GM20000 (cell line): ENCODE measurements around the gene HNRNPAB.

Source experiments
- DNase-seq: peaks from one replicate; pipeline ENCODE4 v3.0.0; 2012; ENCODE audit warnings: low spot score
- CTCF ChIP-seq: IDR thresholded peaks from 2 replicates; pipeline ENCODE4 v1.5.1; 2012; ENCODE audit warnings: mild to moderate bottlenecking, control low read depth; ENCODE audit errors: extremely low read depth, missing control alignments

The HNRNPAB gene

GRCh38 chr5:178204182-178204934 lies at the start of gene HNRNPAB:
HNRNPAB (plus strand) TSS chr5:178204533; CDS start chr5:178204838, 305 bp downstream.
- DNase-seq = peak; percentile 99
- TF ChIP-seq CTCF = no peak

- no peak for DNase-seq
- TF ChIP-seq CTCF = no peak
Measured at GRCh38 chr5:178155065-178155464, 49.3 kb upstream of the HNRNPAB start.

- no peak for DNase-seq
- no peak for TF ChIP-seq CTCF
Measured at GRCh38 chr5:178160176-178160575, 44.2 kb upstream of the HNRNPAB start.

GRCh38 chr5:178162481-178162880 lies 41.9 kb upstream of the HNRNPAB start:
- TF ChIP-seq CTCF = no peak
- DNase-seq = no peak

GRCh38 chr5:178163772-178164735 lies 40.3 kb upstream of the HNRNPAB start:
- DNase-seq = peak; percentile 95
- TF ChIP-seq CTCF = peak; percentile 99

- no peak for TF ChIP-seq CTCF
- no peak for DNase-seq
Measured at GRCh38 chr5:178165581-178165980, 38.8 kb upstream of the HNRNPAB start.

- TF ChIP-seq CTCF = no peak
- no peak for DNase-seq
Measured at GRCh38 chr5:178170455-178170854, 33.9 kb upstream of the HNRNPAB start.
